Mesenchymal stem cell (in vitro differentiated cells and primary cell): Measurements from ENCODE around the gene WNT10A. TPM values are rescaled to one million over a fixed set of nuclear protein-coding genes. Genes with fewer than 3 reads are reported as not detected.
"Not testable (repeated sequence)": the region's sequence is repeated elsewhere in the genome, so short reads cannot be mapped to it uniquely, and the experiment has no call there.

Experiments used
- DNase-seq: peaks from one replicate; pipeline ENCODE4 v3.0.0-alpha.2; 2013
- H2AFZ ChIP-seq: one replicate; pipeline ENCODE4 v1.6.1; 2013; ENCODE audit warnings: low read depth, mild to moderate bottlenecking, control low read depth, inconsistent platforms, low read length, moderate library complexity
- H2AK5ac ChIP-seq: 2 replicates; pipeline ENCODE4 v1.6.1; 2013; ENCODE audit warnings: low read length, moderate library complexity, mild to moderate bottlenecking, inconsistent platforms; ENCODE audit not compliant: severe bottlenecking
- H2BK120ac ChIP-seq: one replicate; pipeline ENCODE4 v1.6.1; 2013; ENCODE audit warnings: low read depth, mild to moderate bottlenecking, inconsistent platforms, low read length, moderate library complexity
- H2BK12ac ChIP-seq, 2 experiments: one replicate each; pipeline ENCODE4 v1.6.1; 2013; ENCODE audit warnings: inconsistent platforms in 2 of 2, low read length in 2 of 2, mild to moderate bottlenecking in 2 of 2, moderate library complexity in 2 of 2, control low read depth in 1 of 2
- H2BK15ac ChIP-seq: one replicate; pipeline ENCODE4 v1.6.1; 2013; ENCODE audit warnings: mild to moderate bottlenecking, low read depth, inconsistent platforms; ENCODE audit not compliant: poor library complexity, severe bottlenecking
- H2BK5ac ChIP-seq: 2 replicates; pipeline ENCODE4 v1.6.1; 2013; ENCODE audit warnings: low read depth, mild to moderate bottlenecking, low read length, control low read depth, inconsistent platforms; ENCODE audit not compliant: poor library complexity, severe bottlenecking
- H3K14ac ChIP-seq, 2 experiments: one replicate each; pipeline ENCODE4 v1.6.1; 2013; ENCODE audit warnings: inconsistent platforms in 2 of 2, low read length in 2 of 2, control low read depth in 1 of 2, mild to moderate bottlenecking in 1 of 2, moderate library complexity in 1 of 2
- H3K18ac ChIP-seq, 2 experiments: one replicate each; pipeline ENCODE4 v1.6.1; 2013; ENCODE audit warnings: inconsistent platforms in 2 of 2, low read length in 2 of 2, control low read depth in 1 of 2, low read depth in 1 of 2, mild to moderate bottlenecking in 1 of 2
- H3K23ac ChIP-seq, 2 experiments: one replicate each; pipeline ENCODE4 v1.6.1; 2013; ENCODE audit warnings: inconsistent platforms in 2 of 2, low read length in 2 of 2, mild to moderate bottlenecking in 2 of 2, moderate library complexity in 2 of 2, control low read depth in 1 of 2
- H3K27ac ChIP-seq: 2 replicates; pipeline ENCODE4 v1.5.1; 2013; ENCODE audit warnings: mild to moderate bottlenecking, moderate library complexity, low read length, control low read depth, inconsistent platforms; ENCODE audit not compliant: poor library complexity, severe bottlenecking
- H3K27me3 ChIP-seq, 2 experiments: 2 replicates each; pipeline versions ENCODE4 v1.6.1 to v1.7.0; 2013; ENCODE audit warnings: low read length in 2 of 2, mild to moderate bottlenecking in 2 of 2, moderate library complexity in 2 of 2, control low read depth in 1 of 2, inconsistent platforms in 1 of 2; ENCODE audit not compliant: control insufficient read depth in 1 of 2, insufficient read depth in 1 of 2
- H3K36me3 ChIP-seq, 2 experiments: 2 replicates each; pipeline versions ENCODE4 v1.6.1 to v1.7.0; 2013; ENCODE audit warnings: low read length in 2 of 2, control low read depth in 1 of 2, inconsistent platforms in 1 of 2, low read depth in 1 of 2, mild to moderate bottlenecking in 1 of 2; ENCODE audit not compliant: insufficient read depth in 2 of 2, control insufficient read depth in 1 of 2
- H3K4ac ChIP-seq, 2 experiments: one replicate each; pipeline ENCODE4 v1.6.1; 2013; ENCODE audit warnings: inconsistent platforms in 2 of 2, low read length in 2 of 2, mild to moderate bottlenecking in 2 of 2, moderate library complexity in 2 of 2, control low read depth in 1 of 2, low read depth in 1 of 2
- H3K4me1 ChIP-seq: 2 replicates; pipeline ENCODE4 v1.6.1; 2013; ENCODE audit warnings: low read depth, low read length, control low read depth; ENCODE audit not compliant: control insufficient read depth, insufficient read depth
- H3K4me2 ChIP-seq: 2 replicates; pipeline ENCODE4 v1.6.1; 2013; ENCODE audit warnings: low read length, mild to moderate bottlenecking, inconsistent platforms; ENCODE audit not compliant: poor library complexity, severe bottlenecking
- H3K4me3 ChIP-seq, 2 experiments: 2 replicates each; pipeline versions ENCODE4 v1.5.1 to v1.7.0; 2013; ENCODE audit warnings: low read length in 2 of 2, mild to moderate bottlenecking in 2 of 2, control low read depth in 1 of 2, low read depth in 1 of 2; ENCODE audit not compliant: insufficient read depth in 1 of 2
- H3K79me1 ChIP-seq: replicated peaks from 2 replicates; pipeline ENCODE4 v1.6.1; 2013; ENCODE audit warnings: mild to moderate bottlenecking, control low read depth, low read length, inconsistent platforms; ENCODE audit not compliant: poor library complexity, severe bottlenecking
- H3K9ac ChIP-seq: 2 replicates; pipeline ENCODE4 v1.7.0; 2013; ENCODE audit warnings: mild to moderate bottlenecking, low read length, moderate library complexity
- H3K9me3 ChIP-seq: 2 replicates; pipeline ENCODE4 v1.7.0; 2013; ENCODE audit warnings: mild to moderate bottlenecking, low read length; ENCODE audit not compliant: control insufficient read depth
- H4K8ac ChIP-seq: one replicate; pipeline ENCODE4 v1.6.1; 2013; ENCODE audit warnings: inconsistent platforms, mild to moderate bottlenecking, low read length, moderate library complexity
- H4K91ac ChIP-seq: one replicate; pipeline ENCODE4 v1.6.1; 2013; ENCODE audit warnings: mild to moderate bottlenecking, low read length, inconsistent platforms
- WGBS: methylation state at CpG from one replicate; pipeline ENCODE4 v1.1.7; 2013; ENCODE audit warnings: mixed read lengths; 5-methylcytosine and 5-hydroxymethylcytosine counted together
- small RNA-seq: library from polyadenylated mRNA; stranded (forward); fragments of <200 nt; extraction: miRNeasy Mini kit (QIAGEN cat#:217004); gene quantifications from one replicate; pipeline ENCODE3, GENCODE V24; 2013; ENCODE audit warnings: low read depth

WNT10A gene

GRCh38 chr2:218927876-218928275, 47.2 kb downstream of the WNT10A start:
- H4K91ac ChIP-seq, result no peak overlapping the region
- no peak overlapping the region for H3K4ac ChIP-seq
- no peak overlapping the region for H4K8ac ChIP-seq
- DNase-seq, result no peak
- H3K14ac ChIP-seq, result no peak overlapping the region
- H3K79me1 ChIP-seq, result no peaks in the 10 kb centered on the region
- no peak overlapping the region for H2BK12ac ChIP-seq
- H2BK120ac ChIP-seq, result no peak overlapping the region
- H3K4me2 ChIP-seq, result no peak overlapping the region
- H2BK15ac ChIP-seq, result no peak overlapping the region
- H3K9ac ChIP-seq, result no peak overlapping the region
- 91% methylated on average over 2 of the region's 4 CpGs for WGBS
- peaks cover 41 to 52% of the 10 kb centered on the region in 2 experiments for H3K27me3 ChIP-seq
- no peak overlapping the region for H2AK5ac ChIP-seq
- no peaks in the 10 kb centered on the region for H3K9me3 ChIP-seq
- H3K18ac ChIP-seq, result no peak overlapping the region
- no peak overlapping the region for H2BK5ac ChIP-seq
- H3K23ac ChIP-seq, result no peak overlapping the region
- no peak overlapping the region for H3K27ac ChIP-seq
- H2AFZ ChIP-seq, result no peak overlapping the region
- peaks cover 1% of the 10 kb centered on the region for H3K4me1 ChIP-seq
- no peak overlapping the region for H3K4me3 ChIP-seq
- no peaks in the 10 kb centered on the region for H3K36me3 ChIP-seq

DNA sequence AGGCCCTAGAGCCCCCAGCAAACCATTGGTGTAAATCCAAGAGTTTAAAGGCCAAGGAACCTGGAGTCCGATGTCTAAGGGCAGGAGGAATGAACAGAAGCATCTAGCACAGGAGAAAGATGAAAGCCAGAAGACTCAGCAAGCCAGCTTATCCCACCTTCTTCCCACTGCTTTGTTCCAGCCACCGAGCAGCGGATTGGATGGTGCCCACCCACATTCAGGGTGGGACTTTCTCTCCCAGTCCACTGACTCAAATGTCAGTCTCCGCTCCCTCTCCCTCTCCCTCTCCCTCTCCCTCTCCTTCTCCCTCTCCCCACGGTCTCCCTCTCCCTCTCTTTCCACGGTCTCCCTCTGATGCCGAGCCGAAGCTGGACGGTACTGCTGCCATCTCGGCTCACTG, 49.8 kb downstream of the WNT10A start:
- not testable (repeated sequence) for H2BK15ac ChIP-seq, H3K4me1 ChIP-seq, H2BK12ac ChIP-seq, H2BK5ac ChIP-seq, H3K4me2 ChIP-seq, H2AFZ ChIP-seq, H3K36me3 ChIP-seq, H3K9me3 ChIP-seq, H3K27ac ChIP-seq, H3K4me3 ChIP-seq, H3K18ac ChIP-seq, DNase-seq, H3K79me1 ChIP-seq, H4K91ac ChIP-seq, H2AK5ac ChIP-seq, H3K14ac ChIP-seq, H4K8ac ChIP-seq, H3K4ac ChIP-seq, H3K9ac ChIP-seq, H3K23ac ChIP-seq, H2BK120ac ChIP-seq
- H3K27me3 ChIP-seq, result peaks cover 32 to 62% of the 10 kb centered on the region in 2 experiments
- WGBS, result 96% methylated on average over 3 of the region's 10 CpGs

DNA sequence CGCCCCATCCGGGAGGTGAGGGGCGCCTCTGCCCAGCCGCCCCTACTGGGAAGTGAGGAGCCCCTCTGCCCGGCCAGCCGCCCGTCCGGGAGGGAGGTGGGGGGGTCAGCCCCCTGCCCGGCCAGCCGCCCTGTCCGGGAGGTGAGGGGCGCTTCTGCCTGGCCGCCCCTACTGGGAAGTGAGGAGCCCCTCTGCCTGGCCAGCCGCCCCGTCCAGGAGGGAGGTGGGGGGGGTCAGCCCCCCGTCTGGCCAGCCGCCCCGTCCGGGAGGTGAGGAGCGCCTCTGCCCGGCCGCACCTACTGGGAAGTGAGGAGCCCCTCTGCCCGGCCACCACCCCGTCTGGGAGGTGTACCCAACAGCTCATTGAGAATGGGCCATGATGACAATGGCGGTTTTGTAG, 51.1 kb downstream of the WNT10A start:
- not testable (repeated sequence) for H3K36me3 ChIP-seq, H3K23ac ChIP-seq, H3K27ac ChIP-seq, H2AFZ ChIP-seq, H2BK15ac ChIP-seq, H4K8ac ChIP-seq, H3K4ac ChIP-seq, H3K14ac ChIP-seq, H3K4me2 ChIP-seq, H2BK5ac ChIP-seq, H3K18ac ChIP-seq, H3K4me1 ChIP-seq, H3K4me3 ChIP-seq, H4K91ac ChIP-seq, H3K79me1 ChIP-seq, H2BK12ac ChIP-seq, H3K9me3 ChIP-seq, DNase-seq, H2BK120ac ChIP-seq, H2AK5ac ChIP-seq, H3K9ac ChIP-seq
- 89% methylated on average over 8 of the region's 25 CpGs for WGBS
- H3K27me3 ChIP-seq, result peaks cover 31 to 64% of the 10 kb centered on the region in 2 experiments

Small RNA genes within 50 kb of the gene (small RNA-seq; reads per million reads assigned to genes)
- gene RNU6-642P, result not detected
